Measurements from ENCODE around the gene HSF2BP. TPM values are rescaled to one million over a fixed set of nuclear protein-coding genes. Genes with fewer than 3 reads are reported as not detected.
"Not testable (repeated sequence)": the region's sequence is repeated elsewhere in the genome, so short reads cannot be mapped to it uniquely, and the experiment has no call there.

The HSF2BP gene
- total RNA-seq, 1 experiment from 2014 or later, result 1.5 TPM

- H4K91ac ChIP-seq (ENCODE audit: insufficient read length, low read depth, low read length); H2AFZ ChIP-seq (ENCODE audit: low read length); DNase-seq; H3K4me1 Mint-ChIP-seq; H3K4me2 ChIP-seq (ENCODE audit: insufficient read depth, insufficient read length, low read length); H3K18ac ChIP-seq (ENCODE audit: insufficient read length, low read depth, low read length); H4K20me1 ChIP-seq (ENCODE audit: control insufficient read depth, insufficient read depth, insufficient read length); H3T11ph ChIP-seq (ENCODE audit: low read length); H3K36me3 Mint-ChIP-seq (ENCODE audit: insufficient read depth in 1 of 3, low read depth in 3 of 3); H4K5ac ChIP-seq (ENCODE audit: insufficient read length, low read depth, low read length); H3K27me3 Mint-ChIP-seq (ENCODE audit: low read depth); H3K27me3 ChIP-seq (ENCODE audit: insufficient read depth, low read length); H3K79me2 ChIP-seq (ENCODE audit: insufficient read depth, low read length); H2BK5ac ChIP-seq (ENCODE audit: insufficient read length, low read length); H3K14ac ChIP-seq (ENCODE audit: insufficient read depth, low read length); H4K8ac ChIP-seq (replicated peaks; ENCODE audit: insufficient read length, low read depth, low read length); H3K9me3 ChIP-seq (ENCODE audit: control insufficient read depth, low read depth, low read length); H2BK15ac ChIP-seq (ENCODE audit: low read depth, low read length); H2BK20ac ChIP-seq (ENCODE audit: low read depth, low read length, poor library complexity, severe bottlenecking); H3K9ac ChIP-seq (ENCODE audit: extremely low read depth, insufficient read length, low read length); H3K79me1 ChIP-seq (ENCODE audit: insufficient read depth, low read depth, low read length, poor library complexity, severe bottlenecking); H3K23ac ChIP-seq (ENCODE audit: insufficient read length, low read depth, low read length); H3K23me2 ChIP-seq (ENCODE audit: insufficient read length, low read depth, low read length, poor library complexity, severe bottlenecking); H2AK5ac ChIP-seq (ENCODE audit: insufficient read length, low read length); H3K4ac ChIP-seq (ENCODE audit: low read depth, low read length); H3K4me3 Mint-ChIP-seq; H2BK120ac ChIP-seq (ENCODE audit: low read depth, low read length, poor library complexity, severe bottlenecking); H3K56ac ChIP-seq (ENCODE audit: insufficient read length, low read depth, low read length); H3K4me1 ChIP-seq (ENCODE audit: insufficient read depth, low read length); H3K27ac Mint-ChIP-seq; H2BK12ac ChIP-seq (ENCODE audit: insufficient read length, low read depth, low read length); H3K27ac ChIP-seq (ENCODE audit: insufficient read length, low read depth, low read length); H3K9me3 Mint-ChIP-seq: not testable (repeated sequence)
- no CpG with 5 or more reads among the region's 5 CpGs for WGBS (ENCODE audit: extremely low coverage, insufficient read length, low lambda C conversion rate)
These were observed 173.2 kb downstream of the HSF2BP start for GRCh38 chr21:43486051-43486450.

DNA sequence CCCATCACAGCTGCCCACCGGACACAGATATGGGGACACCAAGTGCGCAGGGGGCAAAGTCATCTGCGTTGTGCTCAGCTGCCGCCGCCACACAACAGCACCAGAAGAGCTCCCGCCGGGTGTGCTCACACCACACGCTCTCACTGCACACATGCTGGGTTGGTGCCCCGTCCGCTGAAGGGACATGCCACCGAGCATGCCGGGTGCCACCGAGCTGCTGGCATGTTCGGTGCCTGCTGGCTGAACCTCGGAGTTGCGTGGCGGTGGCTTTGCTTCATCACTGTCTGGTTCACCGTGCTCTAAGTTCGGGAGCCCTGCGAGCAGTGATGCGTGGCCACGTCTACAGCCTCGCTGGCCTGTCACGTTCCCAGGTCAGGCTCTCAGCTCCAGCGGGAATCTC is 174.3 kb downstream of the HSF2BP start:
- not testable (repeated sequence) for H3K36me3 Mint-ChIP-seq (ENCODE audit: insufficient read depth in 1 of 3, low read depth in 3 of 3); H3K4me1 Mint-ChIP-seq; H3K27me3 Mint-ChIP-seq (ENCODE audit: low read depth); H3T11ph ChIP-seq (ENCODE audit: low read length); H3K9me3 ChIP-seq (ENCODE audit: control insufficient read depth, low read depth, low read length); H4K20me1 ChIP-seq (ENCODE audit: control insufficient read depth, insufficient read depth, insufficient read length); H3K9ac ChIP-seq (ENCODE audit: extremely low read depth, insufficient read length, low read length); H3K14ac ChIP-seq (ENCODE audit: insufficient read depth, low read length); H4K5ac ChIP-seq (ENCODE audit: insufficient read length, low read depth, low read length); H4K91ac ChIP-seq (ENCODE audit: insufficient read length, low read depth, low read length); H3K18ac ChIP-seq (ENCODE audit: insufficient read length, low read depth, low read length); H3K23me2 ChIP-seq (ENCODE audit: insufficient read length, low read depth, low read length, poor library complexity, severe bottlenecking); H2BK12ac ChIP-seq (ENCODE audit: insufficient read length, low read depth, low read length); H2BK20ac ChIP-seq (ENCODE audit: low read depth, low read length, poor library complexity, severe bottlenecking); H3K4ac ChIP-seq (ENCODE audit: low read depth, low read length); H2AK5ac ChIP-seq (ENCODE audit: insufficient read length, low read length); H3K79me1 ChIP-seq (ENCODE audit: insufficient read depth, low read depth, low read length, poor library complexity, severe bottlenecking); H3K4me2 ChIP-seq (ENCODE audit: insufficient read depth, insufficient read length, low read length); H3K27ac ChIP-seq (ENCODE audit: insufficient read length, low read depth, low read length); DNase-seq; H2BK15ac ChIP-seq (ENCODE audit: low read depth, low read length); H3K4me3 Mint-ChIP-seq; H3K4me1 ChIP-seq (ENCODE audit: insufficient read depth, low read length); H2BK120ac ChIP-seq (ENCODE audit: low read depth, low read length, poor library complexity, severe bottlenecking); H2BK5ac ChIP-seq (ENCODE audit: insufficient read length, low read length); H2AFZ ChIP-seq (ENCODE audit: low read length); H4K8ac ChIP-seq (replicated peaks; ENCODE audit: insufficient read length, low read depth, low read length); H3K27ac Mint-ChIP-seq; H3K56ac ChIP-seq (ENCODE audit: insufficient read length, low read depth, low read length); H3K79me2 ChIP-seq (ENCODE audit: insufficient read depth, low read length); H3K27me3 ChIP-seq (ENCODE audit: insufficient read depth, low read length); H3K23ac ChIP-seq (ENCODE audit: insufficient read length, low read depth, low read length); H3K9me3 Mint-ChIP-seq
- no CpG with 5 or more reads among the region's 25 CpGs for WGBS (ENCODE audit: extremely low coverage, insufficient read length, low lambda C conversion rate)
